Stimulated activated CD4-positive, alpha-beta T cell treated with anti-CD3 and anti-CD28 coated beads, Interleukin-15, amount 100 ng/mL, for 24 hours (primary cell): Measurements from ENCODE around the gene PPBP.
"Not testable (repeated sequence)": the region's sequence is repeated elsewhere in the genome, so short reads cannot be mapped to it uniquely, and the experiment has no call there.

Experiments used
- DNase-seq: peaks from one replicate; pipeline ENCODE4 v3.0.0-alpha.2; 2020

Gene PPBP

GRCh38 chr4:73991742-73992000, 3.7 kb upstream of the PPBP start:
- DNase-seq: no peak

GRCh38 chr4:73990988-73991741, 3.2 kb upstream of the PPBP start:
- DNase-seq: no peak

GRCh38 chr4:73989928-73990327, 1.9 kb upstream of the PPBP start:
- no peak for DNase-seq

DNA sequence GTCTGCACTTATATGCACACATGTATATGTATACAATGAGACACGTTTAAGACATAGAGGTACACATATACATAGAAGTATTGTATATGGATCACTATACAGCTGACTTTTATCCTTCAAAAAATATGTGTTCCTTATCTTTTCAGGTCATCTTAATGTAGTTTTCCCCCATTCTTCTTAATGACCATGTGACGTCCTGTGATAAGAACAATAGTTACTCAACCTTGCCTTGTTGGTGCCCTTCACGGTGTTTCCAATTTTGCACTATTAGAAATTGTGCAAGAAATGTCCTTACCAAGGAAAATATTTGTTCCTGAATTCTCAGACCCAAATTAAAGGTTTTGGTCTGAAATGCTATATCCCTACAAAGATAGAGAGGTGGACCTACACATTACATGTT, 1.0 kb upstream of the PPBP start:
- DNase-seq: no peak

GRCh38 chr4:73985528-73985852, 2.5 kb downstream of the PPBP start:
- DNase-seq: no peak

DNA sequence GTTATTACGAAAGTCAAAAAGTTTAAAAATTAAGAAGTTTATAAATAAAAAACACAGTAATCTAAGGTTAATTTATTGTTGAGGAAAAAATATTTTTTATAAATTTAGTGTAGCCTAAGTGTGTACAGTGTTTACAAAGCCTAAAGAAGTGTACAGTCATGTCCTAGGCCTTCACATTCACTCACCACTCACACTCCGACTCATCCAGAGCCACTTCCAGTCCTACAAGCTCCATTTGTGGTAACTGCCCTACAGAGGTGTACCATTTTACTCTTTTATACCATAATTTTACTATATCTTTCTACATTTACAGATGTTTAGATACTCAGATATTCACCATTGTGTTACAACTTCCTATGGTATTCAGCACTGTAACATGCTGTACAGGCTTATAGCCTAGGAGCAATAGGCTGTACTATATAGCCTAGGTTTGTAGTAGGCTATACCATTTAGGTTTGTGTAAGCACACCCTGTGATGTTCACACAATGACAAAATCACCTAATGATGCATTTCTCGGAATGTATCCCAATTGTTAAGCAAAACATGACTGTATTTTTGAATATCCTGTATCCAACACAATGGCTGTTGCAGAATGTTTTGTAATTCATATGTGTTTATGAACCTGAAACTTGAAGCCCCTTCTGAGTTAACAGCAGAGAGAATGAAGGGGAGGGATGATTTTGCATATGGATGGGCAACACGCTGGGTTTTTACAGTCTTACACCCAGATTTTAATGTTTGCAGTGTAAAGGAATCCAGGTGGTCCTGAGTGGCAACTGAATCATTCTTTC, 3.1 kb downstream of the PPBP start:
- no peak for DNase-seq

DNA sequence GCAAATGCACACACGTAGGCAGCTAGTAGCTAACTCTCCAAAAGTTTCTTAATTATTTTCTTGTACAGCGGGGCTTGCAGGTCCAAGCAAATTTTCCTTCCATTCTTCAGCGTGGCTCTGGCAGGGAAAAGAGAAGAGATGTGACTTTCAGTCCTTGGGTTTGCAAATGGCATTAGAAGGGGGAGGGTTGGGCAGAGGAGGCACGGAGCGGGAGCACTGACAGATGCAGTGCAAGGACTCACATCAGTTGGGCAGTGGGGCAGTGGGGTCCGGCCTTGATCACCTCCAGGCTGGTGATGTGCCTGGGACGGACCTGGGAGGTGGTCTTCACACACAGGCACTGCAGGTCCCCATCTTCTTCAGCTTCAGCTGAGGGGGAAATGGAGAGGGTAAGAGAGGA, 6.8 kb downstream of the PPBP start:
- not testable (repeated sequence) for DNase-seq

GRCh38 chr4:73979407-73979957, 8.5 kb downstream of the PPBP start:
- no peak for DNase-seq

DNA sequence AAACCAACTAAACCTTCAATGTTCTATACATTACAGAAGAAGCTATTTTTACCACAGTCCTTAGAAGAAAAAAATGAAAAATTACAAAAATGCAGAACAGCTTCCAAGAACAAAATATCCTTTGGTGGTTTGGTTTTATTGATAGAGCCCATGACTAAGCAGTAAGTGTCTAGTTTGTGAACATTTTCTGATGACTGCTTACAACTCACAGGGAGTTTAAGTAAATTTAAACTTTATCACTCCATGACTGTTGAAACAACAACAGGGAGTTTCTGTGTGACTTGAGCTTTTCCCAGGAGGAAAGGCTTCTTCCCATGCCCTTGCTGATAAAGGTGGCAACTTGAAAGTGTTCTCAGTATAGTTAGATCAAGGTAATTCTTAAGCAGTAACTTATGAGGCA, 9.1 kb downstream of the PPBP start:
- no peak for DNase-seq

GRCh38 chr4:73976716-73977115, 11.3 kb downstream of the PPBP start:
- DNase-seq: no peak

GRCh38 chr4:73976217-73976616, 11.8 kb downstream of the PPBP start:
- no peak for DNase-seq

- no peak for DNase-seq
Measured at GRCh38 chr4:73974352-73974751, 13.6 kb downstream of the PPBP start.

GRCh38 chr4:73970945-73971344, 17.0 kb downstream of the PPBP start:
- no peak for DNase-seq

DNA sequence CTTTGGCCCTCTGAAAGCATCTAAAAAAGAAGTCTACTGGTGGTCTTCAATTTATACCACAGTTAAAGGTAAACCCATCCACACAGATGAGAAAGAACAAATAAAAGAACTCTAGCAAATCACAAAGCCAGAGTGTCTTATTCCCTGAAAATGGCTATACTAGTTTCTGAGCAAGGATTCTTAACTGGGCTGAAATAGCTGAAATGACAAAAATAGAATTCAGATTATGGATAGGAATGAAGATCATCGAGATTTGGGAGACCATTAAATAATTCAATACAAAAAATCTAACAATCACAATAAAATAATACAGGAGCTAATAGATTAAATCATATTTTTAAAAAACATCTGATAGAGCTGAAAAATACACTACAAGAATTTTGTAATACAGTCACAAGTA, 18.0 kb downstream of the PPBP start:
- DNase-seq: no peak

DNA sequence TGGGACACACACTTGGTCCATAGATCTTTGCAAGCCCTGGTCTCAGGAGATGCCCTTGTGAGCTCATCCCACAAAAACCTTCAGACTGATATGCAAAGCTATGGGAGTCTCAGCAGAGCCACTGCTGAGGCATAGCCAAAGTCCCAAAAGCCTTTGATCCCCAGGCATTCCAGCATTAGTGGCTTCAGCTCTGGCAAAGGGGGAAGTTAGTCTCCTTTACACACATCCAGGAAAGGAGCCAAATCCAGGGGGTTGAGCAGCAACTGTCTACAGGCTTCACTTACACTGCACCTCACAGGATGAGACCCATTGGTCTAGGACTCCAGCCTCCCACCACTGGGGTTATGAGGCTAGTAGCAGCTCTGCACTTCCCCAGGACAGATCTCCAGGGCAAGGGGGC, 20.1 kb downstream of the PPBP start:
- DNase-seq: no peak

DNA sequence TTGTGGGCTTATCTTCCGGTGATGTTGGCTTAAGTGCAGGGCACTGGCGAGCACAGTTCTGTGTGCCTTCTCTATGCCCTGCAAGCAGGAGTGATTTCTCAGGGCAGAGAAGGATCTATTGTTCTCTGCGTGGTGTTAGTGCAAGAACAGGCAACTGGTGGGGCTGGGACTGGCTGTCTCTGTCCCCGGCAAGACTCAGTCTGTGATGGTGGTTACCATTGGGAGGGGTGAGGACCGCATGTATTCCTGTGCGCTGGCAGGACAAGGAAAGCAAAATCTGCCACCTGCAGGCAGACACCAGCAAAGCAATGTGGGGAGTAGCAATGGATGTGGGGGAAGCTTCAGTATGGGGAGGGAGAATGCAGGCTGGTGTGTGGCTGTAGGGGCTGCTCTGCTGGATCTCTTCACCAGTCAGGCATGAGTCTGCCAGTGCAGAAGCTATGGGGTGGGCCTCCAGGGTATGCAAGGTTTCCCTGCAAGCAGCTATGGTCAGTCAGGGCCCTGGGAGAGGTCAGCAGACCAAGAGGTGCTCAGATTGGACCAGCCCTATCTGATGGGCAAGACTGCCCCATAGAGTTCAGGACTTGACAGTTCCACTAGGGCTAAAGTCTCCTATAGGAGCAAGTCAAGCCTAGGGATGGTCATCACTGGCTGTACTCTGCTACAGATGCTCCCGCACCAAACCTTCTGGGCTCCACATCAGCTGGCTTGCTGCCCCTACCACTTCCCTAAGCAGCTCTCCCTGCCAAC, 23.0 kb downstream of the PPBP start:
- no peak for DNase-seq

DNA sequence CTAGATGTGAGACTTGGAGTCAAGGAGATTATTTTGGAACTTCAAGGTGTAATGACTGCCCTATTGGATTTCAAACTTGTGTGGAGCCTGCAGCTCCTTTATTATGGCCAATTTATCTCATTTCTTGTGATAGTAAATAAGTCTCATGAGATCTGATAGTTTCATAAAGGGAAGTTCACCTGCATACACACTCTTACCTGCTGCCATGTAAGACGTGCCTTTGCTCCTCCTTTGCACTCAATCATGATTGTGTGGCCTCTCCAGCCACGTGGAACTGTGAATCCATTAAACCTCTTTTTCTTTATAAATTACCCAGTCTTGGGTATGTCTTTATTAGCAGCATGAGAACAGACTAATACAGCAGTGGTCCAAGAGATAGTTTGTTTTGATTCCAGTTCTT, 25.3 kb downstream of the PPBP start:
- DNase-seq: no peak

DNA sequence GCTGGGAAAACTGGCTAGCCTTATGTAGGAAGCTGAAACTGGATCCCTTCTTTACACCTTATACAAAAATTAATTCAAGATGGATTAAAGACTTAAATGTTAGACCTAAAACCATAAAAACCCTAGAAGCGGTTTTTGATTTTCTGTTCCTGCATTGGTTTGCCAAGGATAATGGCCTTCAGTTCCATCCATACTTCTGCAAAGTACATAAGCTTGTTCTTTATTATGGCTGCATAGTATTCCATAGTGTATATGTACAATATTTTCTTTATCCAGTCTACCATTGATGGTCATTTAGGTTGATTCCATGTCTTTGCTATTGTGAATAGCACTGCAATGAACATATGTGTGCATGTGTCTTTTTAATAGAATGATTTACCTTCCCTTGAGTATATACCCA, 28.9 kb downstream of the PPBP start:
- not testable (repeated sequence) for DNase-seq

GRCh38 chr4:73952352-73952751, 35.6 kb downstream of the PPBP start:
- DNase-seq: no peak

DNA sequence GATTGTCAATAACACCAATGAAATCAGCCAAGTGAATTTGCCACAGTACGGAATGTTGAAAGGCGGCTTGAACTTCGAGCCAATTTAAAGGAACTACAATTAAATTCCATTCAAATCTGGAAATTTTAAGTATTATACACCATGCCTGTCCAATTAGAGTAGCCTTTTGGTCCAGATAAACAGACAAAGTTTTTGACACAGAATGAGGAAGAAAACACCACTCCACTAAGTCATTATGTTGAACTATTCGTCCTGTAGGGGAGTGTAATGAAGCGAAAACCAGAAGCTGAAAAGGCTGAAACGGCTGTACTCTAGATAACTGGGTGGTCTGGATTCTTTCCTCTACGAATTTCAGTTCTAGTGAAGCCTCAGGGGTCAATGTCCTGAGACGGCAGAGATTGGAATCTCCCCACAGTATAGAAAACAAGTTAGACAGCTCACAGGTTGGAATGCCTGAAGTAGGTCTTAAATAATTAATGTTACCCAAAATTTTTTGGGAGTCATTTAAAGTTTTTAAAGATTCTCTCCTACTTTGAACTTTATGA, 37.5 kb downstream of the PPBP start:
- not testable (repeated sequence) for DNase-seq

DNA sequence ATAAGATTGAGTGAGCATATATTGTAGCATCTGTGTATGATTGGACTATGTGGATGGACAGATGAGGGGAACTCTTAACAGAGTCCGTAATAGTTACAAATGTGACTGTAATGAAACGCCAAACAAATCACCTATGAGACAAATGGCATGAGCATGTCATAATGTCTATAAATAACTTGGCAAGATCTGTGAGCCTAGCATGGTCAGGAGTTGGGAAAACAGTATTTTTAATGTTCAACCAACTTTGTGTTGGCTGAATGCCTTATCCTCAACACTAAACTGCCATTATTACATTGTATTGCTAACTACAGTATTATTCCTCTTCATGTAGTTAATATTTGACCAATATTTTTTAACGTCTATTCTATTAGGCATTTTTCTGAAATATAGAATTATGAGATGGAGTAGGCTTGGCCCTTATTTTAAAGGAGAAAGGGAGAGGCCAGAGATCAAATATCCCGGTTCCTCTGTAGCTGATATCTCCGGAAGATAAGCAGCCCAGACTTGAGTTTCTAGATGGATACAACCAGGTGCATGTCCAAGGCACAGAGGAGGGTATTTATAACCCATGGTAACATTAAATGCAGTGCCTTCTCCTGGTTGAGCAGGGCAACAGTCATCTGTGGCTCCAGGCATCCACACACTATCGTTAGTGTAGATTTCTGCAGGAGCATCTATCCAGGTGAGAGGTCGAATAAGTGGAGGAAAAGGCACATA, 38.8 kb downstream of the PPBP start:
- DNase-seq: no peak

- no peak for DNase-seq
Measured at GRCh38 chr4:73948291-73948690, 39.7 kb downstream of the PPBP start.
